LNCAP (cell line): ENCODE results near the gene SCN2B.

ENCODE experiments used
- TF ChIP-seq, protein P1 (sequence below): fragments of 450-650 bp; IDR thresholded peaks from 2 replicates; pipeline ENCODE4 v1.5.1; 2017; ENCODE audit warnings: mild to moderate bottlenecking

The SCN2B gene

DNA sequence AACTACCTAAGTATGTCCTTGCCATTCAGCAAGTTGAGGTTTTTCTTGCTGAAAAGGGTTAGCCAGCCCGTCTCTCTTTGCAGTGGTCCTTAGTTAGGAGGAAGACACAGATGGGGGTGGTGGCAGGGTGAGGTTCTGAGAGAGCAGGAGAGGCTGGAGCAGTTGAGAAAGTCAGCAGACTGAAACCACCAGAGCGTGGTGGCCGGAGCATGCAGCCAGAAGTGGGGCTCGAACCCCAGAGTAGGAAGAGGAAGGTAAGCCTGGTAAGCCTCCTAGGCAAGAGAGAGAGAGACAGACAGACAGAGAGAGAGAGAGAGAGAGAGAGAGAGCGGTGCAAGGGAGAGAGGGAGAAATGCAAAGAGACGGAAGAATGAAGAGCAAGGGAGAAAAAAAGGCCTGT, 14.7 kb downstream of the SCN2B start:
- TF ChIP-seq, protein P1, sequence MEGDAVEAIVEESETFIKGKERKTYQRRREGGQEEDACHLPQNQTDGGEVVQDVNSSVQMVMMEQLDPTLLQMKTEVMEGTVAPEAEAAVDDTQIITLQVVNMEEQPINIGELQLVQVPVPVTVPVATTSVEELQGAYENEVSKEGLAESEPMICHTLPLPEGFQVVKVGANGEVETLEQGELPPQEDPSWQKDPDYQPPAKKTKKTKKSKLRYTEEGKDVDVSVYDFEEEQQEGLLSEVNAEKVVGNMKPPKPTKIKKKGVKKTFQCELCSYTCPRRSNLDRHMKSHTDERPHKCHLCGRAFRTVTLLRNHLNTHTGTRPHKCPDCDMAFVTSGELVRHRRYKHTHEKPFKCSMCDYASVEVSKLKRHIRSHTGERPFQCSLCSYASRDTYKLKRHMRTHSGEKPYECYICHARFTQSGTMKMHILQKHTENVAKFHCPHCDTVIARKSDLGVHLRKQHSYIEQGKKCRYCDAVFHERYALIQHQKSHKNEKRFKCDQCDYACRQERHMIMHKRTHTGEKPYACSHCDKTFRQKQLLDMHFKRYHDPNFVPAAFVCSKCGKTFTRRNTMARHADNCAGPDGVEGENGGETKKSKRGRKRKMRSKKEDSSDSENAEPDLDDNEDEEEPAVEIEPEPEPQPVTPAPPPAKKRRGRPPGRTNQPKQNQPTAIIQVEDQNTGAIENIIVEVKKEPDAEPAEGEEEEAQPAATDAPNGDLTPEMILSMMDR, result no peak

DNA sequence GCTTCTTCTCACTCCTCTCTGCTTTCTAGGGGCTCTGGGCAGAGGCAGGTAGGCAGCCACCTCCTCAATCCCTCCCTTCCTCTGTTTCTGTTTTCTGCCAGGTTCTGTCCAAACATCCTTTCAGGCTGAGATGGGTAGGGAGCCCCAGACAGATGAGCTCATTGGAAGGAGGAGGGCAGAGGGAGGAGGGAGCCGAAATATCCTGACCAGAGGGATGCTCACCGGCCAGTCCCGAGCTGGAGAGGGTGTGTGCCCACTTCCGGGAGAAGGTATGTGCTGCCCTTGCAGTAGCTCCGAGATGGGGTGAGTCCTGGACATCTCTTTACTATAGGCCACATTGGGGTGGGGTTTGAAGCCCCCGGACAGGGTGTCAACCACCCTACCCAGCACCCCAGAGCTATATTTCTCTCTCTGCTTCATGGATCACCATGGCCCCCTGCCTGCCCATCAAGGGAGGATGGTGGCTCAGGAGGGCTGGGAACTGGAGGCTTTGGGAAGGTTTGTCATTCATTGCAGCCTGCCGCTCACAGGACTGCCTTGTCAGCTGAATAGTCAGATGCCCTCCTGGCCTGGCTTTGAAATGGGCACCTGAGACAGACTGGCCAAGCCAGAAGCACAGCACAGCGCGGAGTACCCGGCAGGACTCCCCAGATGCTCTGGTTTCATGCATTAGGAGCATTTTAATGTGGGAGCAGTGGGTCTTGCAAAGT, 19.1 kb downstream of the SCN2B start:
- TF ChIP-seq, protein P1, result no peak

DNA sequence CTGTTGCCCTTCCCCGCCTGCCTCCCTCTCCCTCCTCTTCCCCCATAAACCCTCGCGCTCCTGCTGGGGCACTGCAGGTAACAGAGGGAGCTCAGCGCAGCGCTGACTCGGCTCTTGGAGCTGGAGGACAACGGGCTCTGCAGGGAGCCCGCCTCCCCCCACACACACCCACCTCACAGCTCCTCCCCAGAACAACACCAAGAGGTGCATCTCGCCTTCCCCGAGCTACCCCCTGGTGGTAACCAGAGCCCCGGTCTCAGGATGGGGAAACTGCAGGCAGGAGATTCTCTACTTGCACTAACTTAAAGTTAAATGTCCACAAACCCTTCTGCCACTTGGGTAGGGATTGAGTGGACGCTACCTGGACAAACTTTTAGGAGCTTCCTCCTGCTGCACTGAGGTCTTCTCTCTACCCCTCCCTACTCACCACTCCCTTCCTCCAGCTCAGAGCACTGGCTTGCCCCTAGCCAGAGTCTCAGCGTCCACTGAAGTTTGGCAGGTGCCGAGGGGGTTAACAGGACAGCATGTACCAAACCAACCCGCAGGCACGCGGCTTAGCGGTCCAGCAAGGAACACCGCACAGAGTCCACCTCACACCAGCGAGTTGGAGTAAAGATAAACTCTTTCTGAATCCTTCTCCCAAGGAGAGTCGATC, 19.8 kb downstream of the SCN2B start:
- TF ChIP-seq, protein P1, result no peak

DNA sequence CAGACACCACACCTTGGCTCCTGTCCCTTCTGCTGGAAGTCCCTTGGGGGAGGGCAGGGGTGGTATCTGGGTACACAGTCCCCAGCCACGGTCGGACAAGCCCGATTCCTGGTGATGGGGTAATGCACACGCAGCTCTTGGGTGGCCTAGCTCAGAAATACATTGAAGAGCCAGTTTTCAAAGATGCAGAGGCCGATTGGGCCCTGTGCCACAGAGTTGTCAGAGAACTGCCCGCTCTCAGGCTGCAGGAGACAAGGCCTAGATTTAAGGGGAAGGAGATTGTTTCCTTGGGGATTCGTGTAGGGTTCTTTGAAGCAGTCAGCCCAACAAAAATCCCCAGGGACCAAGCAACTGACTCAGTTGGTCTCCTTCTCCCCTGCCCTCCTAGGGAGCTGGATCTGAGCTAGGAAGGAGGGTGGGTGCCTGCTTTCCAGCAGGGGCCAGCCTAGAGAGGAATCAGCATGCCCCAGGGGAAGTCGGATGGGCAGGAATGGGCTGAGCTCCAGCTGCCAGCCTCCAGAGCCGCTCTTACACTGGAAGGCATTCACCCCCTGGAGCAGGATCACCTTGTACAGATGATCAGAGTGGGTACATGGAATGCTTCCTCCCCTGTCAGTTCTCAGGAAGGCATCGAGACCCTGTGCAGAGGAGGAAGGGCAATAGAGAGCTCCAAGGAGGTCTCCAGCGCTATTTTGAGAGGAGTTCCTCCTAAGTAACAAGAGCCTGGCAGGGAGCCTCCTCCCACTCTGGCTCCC, 20.5 kb downstream of the SCN2B start:
- TF ChIP-seq, protein P1, result no peak

DNA sequence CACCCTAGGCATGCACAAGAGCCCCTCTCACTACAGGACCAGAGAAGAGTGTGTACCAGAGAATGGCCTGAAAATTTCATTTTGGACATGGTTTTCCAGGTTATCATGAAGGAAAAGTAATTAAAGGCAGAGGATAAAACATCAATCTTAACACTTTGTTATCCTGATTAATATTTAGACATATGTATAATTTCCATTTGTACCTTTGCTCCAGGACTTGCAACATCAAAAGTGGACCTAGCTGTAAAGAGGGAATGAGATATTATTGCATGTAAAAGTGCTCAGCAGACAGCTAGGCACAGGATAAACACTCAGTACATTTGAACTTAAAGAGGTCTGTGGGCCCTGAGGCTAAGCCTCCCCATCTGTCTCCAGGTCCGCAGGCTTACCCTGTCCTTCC, 21.8 kb downstream of the SCN2B start:
- TF ChIP-seq, protein P1, result no peak

DNA sequence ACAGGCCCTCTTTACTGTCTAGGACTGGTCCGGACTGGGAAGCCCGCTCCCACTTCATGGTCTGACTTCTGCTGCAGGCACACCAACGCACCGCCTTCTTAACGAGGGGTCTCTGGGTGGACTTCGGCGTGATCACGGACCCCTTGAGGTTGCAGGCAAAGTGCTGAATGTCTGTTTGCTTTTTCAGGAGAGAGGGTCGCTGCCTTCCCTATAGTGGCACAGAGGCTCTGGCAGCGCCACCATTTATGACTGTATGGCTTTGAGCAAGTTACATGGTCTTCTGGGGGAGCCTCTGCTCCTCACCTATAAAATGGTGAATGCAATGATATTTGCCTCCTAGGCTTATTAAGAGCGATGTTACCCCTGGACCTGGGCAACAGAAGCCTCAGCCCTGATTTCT, 22.5 kb downstream of the SCN2B start:
- TF ChIP-seq, protein P1, result no peak

DNA sequence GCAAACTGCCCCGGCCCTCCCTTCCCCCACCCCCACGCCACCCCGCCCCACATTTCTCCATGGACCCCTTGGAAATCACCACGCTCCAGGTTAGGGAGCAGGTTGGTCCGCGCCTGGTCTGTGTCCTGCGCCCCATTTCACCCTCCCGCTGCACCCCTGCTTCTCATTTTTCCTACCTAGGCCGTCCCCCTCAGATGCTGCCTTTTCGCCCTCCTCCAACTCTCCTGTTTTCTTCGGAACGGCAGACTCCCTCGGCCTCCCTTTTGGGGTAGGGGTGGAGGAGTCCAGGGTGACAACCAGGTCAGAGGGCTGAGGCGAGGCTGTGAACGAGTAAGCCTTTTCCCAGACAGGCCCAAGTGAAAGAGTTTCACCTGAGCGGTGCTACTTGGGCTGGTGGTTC, 22.9 kb downstream of the SCN2B start:
- TF ChIP-seq, protein P1, result no peak
